DND-41 (cell line): ENCODE measurements around the gene NR1I2.

Source experiments
- CTCF ChIP-seq: IDR thresholded peaks from 2 replicates; pipeline ENCODE4 v1.5.1; 2012; ENCODE audit warnings: borderline replicate concordance, low read length, moderate library complexity, mild to moderate bottlenecking; ENCODE audit not compliant: poor library complexity, severe bottlenecking; ENCODE audit errors: extremely low read depth
- EZH2 ChIP-seq: IDR thresholded peaks from 3 replicates; pipeline ENCODE4 v1.6.1; 2012; ENCODE audit warnings: borderline replicate concordance, low read depth, mild to moderate bottlenecking, moderate library complexity, low read length, inconsistent platforms; ENCODE audit not compliant: severe bottlenecking

- TF ChIP-seq CTCF, result no peak
- no peak for TF ChIP-seq EZH2
Measured at GRCh38 chr3:119776304-119776703, 5.6 kb upstream of the NR1I2 start.
